Hepatocyte (in vitro differentiated cells): Measurements from ENCODE around the gene GABBR1.

Experiments used
- EZH2 ChIP-seq: fragments of 200-600 bp; sonication (generic); IDR thresholded peaks from 2 replicates; pipeline ENCODE4 v1.6.1; 2016; ENCODE audit warnings: antibody characterized with exemption, mild to moderate bottlenecking, borderline replicate concordance
- TF ChIP-seq, protein P1 (sequence below): fragments of 200-600 bp; sonication (generic); IDR thresholded peaks from 2 replicates; pipeline ENCODE4 v1.5.1; 2016; ENCODE audit warnings: antibody characterized with exemption, mild to moderate bottlenecking; ENCODE audit not compliant: poor library complexity

GRCh38 chr6:29625337-29625930, 7.5 kb downstream of the GABBR1 start:
- TF ChIP-seq, protein P1, sequence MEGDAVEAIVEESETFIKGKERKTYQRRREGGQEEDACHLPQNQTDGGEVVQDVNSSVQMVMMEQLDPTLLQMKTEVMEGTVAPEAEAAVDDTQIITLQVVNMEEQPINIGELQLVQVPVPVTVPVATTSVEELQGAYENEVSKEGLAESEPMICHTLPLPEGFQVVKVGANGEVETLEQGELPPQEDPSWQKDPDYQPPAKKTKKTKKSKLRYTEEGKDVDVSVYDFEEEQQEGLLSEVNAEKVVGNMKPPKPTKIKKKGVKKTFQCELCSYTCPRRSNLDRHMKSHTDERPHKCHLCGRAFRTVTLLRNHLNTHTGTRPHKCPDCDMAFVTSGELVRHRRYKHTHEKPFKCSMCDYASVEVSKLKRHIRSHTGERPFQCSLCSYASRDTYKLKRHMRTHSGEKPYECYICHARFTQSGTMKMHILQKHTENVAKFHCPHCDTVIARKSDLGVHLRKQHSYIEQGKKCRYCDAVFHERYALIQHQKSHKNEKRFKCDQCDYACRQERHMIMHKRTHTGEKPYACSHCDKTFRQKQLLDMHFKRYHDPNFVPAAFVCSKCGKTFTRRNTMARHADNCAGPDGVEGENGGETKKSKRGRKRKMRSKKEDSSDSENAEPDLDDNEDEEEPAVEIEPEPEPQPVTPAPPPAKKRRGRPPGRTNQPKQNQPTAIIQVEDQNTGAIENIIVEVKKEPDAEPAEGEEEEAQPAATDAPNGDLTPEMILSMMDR = no peak
- no peak for TF ChIP-seq EZH2
